Ecto neural progenitor cell (in vitro differentiated cells): ENCODE measurements around the gene TTC27.
"Not testable (repeated sequence)": the region's sequence is repeated elsewhere in the genome, so short reads cannot be mapped to it uniquely, and the experiment has no call there.

Experiments
- DNase-seq: peaks from one replicate; pipeline ENCODE4 v3.0.0-alpha.2; 2018; ENCODE audit warnings: low spot score

The TTC27 gene

DNA sequence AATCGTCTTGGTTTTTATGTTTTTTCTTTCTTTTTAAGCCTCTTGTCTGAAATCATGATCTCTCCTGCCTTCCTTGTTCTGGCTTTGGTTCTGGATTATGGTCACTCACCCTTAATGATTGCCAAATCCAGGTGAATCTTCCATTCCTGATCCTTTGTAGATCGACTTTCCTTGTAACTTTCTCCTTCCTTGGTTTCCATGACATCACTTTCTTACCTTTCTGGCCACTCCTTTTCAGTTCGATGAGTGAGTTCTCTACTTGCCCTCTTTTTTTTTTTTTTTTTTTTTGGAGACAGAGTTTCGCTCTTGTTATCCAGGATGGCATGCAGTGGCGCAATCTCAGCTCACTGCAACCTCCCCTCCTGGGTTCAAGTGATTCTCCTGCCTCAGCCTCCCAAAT, 179.8 kb downstream of the TTC27 start:
- no peak for DNase-seq

DNA sequence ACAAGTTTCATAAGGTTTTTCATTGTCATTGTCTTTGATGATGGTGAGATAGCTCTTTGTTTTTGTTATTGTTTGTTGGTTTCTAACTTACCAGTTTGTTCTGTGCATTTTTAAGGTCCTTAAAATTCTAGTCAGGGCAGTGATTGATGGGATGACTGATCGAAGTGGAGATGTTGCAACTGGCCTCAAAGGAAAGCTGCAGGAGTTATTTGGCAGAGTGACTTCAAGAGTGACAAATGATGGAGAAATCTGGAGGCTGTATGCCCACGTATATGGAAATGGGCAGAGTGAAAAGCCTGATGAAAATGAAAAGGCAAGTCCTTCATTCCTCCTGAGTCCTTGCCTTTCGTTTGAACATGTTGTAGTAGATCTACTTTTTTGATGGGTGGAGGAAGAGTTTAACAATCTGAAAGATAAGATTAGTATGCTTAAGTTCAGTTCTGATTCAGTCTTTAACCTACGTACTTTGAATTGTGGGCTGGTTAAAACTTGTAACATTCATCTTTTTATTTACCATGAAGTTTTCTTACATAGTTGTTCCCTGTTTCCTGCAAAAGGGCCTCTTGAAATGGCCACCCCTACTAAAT, 183.2 kb downstream of the TTC27 start:
- no peak for DNase-seq

DNA sequence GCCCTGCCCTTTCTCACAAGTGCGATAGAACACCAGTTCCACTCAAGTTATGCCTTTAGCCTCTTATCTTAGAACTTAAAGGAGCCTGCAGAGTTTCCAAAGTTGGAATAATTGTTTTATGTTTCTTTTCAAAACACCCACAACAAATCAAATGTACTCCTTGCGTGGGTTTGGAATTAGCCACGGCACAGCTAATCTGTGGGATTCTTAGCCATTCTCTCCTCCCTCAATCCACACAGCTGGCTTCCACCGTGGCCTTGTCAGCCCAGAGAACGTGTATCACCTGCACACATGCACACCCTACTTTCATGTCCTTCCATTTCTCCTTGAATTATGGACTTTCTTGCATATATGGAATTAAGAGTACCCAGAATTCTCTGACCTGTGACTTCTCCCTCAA, 183.8 kb downstream of the TTC27 start:
- no peak for DNase-seq

DNA sequence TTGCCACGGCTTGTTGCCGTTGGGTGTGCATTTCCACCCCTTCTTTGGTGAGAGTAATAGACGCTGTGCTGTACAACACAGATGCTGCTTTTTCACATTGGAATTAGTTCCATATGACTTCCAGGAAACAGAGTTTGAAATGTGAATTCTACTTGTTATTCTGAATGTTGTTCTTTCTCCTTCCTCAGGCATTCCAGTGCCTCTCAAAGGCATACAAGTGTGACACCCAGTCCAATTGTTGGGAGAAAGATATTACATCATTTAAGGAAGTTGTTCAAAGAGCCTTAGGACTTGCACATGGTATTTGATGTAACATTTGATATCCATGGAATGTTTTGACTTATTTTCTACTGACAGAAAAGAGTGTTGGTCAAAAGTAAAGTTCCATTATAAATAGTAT, 184.5 kb downstream of the TTC27 start:
- DNase-seq: no peak

DNA sequence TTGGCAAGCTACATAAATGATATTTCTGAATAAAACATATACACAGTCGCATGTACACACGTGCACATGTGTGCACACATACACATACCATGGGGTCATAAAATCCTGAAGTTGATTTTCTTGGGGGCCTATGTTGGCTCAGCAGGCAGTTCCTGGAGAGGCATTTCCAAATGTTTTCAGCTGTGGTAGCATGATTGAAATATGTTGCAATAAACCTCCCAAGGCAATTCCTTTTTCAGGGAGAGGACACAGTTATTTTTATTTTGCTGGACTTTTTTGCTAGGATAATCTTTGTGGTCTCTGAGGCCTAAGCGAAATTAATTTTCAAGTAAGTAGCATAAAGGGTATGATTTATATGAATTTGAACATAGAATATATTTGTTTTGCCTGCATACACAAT, 192.2 kb downstream of the TTC27 start:
- no peak for DNase-seq

DNA sequence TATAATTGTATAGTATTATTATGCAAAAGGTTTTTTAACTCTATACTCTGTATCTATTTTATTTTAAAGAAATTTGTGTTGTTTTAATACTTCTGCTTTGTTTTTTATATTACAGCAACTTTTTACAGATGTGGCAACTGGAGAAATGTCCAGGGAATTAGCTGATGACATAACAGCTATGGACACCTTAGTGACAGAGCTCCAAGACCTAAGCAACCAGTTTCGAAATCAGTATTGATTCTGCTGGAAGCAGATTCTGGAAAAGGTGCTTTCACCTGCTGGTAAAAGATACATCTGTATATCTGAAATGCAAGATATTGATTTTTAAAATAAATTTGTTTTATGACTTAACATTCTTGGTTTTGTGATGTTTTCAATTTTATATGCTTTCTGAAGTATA, 192.9 kb downstream of the TTC27 start:
- DNase-seq: no peak

DNA sequence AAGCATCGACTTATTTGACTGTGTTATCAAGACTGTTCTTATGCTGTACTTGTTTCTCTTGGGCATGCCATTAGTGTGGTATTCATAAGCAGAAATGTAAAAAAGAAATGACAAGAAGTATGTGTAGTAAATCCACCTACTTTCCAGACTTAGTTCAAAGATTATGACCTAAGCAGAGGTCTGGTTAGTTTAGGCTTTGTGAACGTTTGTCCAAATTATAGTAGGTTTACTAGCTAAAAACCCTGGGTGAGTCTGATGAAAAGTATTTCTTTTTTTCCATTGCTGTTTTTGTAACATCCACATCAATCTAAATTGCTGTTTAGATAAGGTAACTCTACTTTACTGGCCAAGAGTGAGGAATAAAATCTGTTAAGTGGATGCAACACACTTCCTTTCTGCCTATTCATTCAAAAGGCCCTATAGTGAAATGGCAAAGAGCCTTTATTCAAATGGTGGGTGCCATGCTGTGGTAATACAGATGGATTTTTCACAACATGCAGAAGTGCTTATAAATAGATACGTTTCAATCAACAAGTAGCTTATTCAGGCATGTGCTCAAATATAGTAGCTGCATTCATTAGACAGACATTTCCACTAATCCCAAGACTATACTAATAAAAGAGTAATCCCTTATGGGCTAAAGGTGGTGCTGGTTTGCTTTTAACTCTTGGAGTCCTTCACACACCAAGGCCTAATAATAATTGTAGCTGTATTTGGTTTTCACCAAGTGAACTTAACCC, 196.4 kb downstream of the TTC27 start:
- no peak for DNase-seq

DNA sequence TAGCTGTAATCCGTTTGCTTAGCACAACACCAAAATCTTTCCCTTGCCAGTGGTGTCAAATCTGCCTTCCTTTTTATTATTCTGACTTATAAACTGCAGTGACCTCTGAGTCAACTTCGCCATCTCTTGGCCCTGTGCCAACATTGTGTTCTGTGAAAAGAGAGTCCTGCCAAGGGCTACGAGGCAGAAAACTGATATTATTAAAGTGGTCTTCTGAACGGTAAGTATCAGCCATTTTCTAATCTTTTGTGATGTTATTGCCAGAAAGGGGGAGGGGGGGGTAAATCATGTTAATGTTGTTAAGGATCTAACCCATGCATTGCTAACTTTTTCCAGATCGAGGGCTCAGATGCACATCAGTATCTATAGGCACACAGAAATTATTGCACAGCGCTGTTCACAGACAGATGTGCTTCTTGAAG, 197.5 kb downstream of the TTC27 start:
- no peak for DNase-seq

DNA sequence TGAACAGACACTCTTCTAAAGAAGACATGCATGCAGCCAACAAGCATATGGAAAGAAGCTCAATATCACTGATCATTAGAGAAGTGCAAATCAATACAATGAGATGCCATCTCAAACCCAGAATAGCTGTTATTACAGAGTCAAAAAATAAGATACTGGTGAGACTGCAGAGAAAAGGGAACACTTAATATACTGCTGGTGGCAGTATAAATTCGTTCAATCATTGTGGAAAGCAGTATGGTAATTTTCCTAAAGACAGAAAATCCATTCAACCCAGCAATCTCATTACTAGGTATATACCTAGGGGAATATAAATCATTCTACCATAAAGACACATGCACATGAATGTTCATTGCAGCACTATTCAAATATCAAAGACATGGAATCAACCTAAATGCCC, 202.3 kb downstream of the TTC27 start:
- DNase-seq: no peak

DNA sequence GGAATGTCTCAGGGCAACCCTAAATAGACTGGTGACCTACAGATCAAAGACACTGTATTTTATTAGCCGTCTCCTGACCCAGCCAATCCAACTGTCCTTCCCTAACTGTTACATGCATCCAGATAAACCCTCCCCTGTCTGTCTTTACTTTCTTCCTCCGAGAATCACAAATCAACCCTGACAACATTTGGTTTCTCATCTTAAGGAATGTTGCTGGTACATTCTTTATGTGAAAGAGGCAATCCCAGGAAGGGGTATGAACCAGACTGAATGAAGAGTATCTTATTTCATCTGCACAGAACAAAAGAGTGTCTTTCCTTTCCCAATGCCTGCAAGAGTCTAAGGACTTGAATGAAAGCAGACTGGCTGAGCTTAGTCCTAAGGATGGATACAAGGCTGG, 205.0 kb downstream of the TTC27 start:
- DNase-seq: no peak

DNA sequence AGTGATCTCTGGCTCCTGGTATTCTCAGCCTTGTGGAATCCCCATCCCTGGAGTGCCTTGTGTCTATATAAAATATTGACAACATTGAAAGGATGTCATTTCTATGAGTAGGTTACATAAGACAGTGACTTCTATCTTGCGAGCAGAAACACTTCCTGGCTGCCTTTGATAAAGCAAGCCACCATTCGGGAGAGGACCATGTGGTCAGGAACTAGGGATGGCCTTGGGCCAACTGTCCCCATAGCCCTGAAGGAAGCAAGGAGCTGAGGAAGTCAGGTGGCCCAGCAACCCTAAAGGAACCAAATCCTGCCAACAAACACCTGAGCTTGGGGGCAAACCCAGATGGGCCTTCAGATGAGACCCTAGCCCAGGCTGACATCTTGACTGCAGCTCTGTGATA, 205.9 kb downstream of the TTC27 start:
- DNase-seq: no peak

DNA sequence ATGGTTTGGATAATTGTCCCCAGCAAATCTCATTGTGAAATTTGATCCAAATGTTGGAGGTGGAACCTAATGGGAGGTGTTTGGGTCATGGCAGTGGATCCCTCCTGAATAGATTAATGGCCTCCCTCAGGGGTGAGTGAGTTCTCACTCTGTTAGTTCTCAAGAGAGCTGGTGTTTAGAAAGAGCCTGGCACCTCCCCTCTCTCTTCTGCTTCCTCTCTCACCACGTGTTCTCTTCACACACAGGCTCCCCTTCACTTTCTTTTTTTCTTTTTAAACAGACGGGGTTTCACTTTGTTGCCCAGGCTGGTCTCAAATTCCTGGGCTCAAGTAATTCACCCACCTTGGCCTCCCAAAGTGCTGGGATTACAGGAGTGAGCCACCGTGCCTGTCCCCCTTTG, 207.3 kb downstream of the TTC27 start:
- no peak for DNase-seq

DNA sequence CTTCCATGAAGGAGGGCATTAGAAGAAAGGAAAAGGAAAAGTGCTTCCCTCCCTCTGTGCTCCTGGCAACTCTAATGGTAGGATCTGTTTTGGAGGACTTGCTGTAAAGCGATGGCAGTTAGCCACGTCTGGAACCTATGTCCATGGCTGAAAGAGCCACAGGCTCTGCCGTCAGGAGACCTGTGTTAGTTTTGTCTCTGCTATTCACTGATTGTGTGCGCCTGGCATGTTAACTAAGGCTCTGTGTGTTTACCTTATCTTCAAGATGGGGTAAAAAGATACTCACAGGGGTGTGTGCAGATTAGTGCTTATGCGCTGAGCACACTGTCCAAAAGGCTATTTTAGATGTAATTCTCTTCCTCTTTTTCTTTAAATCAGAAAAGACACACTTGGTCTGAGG, 209.1 kb downstream of the TTC27 start:
- no peak for DNase-seq

DNA sequence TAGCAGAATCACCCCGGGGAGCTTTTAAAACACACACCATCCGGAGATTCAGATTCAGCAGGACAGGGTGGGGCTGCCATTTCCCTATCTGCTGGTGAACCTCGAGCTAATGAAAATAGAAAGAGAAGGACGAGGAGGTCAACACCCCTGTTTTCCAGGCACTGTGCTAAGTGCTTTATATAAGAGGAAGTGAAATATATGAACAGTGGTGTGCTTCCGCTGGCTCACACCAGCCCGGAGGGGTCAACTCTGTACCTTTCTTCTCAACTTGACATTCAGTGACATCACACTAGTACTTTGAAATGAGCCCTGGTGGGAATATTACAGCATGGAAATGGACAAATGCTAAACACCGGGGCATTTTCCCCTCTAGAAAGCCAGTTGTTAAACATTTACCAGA, 210.6 kb downstream of the TTC27 start:
- no peak for DNase-seq

DNA sequence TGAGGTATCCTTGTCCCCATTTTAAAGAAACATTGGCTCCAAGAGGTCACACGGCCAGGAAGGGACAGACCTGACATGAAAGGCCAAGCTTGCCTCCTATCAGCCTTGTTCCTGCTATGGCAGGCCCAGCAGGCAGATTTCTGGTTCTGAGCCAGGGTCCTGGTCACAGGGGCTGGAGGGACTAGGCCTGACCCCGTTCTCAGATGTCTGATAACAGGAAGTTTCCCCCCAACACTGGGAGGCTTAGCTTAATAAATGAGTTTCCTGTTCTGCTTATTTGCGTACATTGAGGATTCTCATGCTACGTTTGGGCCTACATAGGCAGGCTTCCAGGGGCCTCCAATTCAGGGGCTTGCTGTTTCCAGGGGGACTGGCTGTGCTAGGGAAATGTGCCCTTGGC, 211.1 kb downstream of the TTC27 start:
- no peak for DNase-seq

DNA sequence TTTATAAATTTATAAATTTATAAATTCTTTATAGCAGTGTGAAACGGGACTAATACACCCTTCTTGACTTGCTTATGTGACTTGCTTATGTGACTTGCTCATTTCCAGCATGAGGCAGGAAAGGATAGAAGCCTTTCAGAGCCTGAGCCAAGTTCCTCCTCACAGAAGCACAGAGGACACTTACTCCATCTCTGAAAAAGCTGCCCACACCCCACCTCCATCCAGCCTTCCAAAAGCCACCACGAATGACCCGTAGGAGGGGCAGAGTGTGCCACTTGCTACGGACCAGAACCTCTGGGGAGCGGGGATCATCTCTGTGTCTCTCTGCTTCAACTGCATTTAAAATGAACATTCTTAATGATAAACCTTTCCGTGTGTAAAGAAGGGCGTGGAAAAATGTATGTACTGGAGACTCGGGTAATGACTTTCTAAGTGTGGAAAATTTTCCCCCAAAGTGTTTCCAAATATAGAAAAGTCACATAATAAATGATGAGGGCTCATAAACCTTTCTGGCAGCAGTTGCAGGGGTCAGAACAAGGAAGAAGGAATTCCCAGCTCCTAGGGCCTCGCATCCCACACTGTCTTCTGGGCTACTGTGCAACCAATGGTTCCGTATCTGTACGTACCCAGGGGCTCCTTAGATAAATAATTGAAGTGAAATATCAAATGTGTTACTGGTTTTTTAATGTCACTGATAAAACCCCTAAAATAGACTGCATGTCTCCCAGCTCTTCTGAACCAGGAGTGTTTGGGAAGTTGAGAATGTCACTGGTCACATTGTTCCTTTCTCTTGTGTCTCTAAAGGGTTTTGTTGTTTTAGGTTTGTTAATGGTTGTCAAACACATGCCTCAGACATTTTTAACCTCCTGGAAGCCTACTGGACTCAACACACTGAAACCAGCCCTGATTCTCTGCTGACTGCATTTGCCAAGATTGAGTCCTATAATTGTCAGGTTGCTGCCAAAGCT, 214.4 kb downstream of the TTC27 start:
- DNase-seq: no peak

DNA sequence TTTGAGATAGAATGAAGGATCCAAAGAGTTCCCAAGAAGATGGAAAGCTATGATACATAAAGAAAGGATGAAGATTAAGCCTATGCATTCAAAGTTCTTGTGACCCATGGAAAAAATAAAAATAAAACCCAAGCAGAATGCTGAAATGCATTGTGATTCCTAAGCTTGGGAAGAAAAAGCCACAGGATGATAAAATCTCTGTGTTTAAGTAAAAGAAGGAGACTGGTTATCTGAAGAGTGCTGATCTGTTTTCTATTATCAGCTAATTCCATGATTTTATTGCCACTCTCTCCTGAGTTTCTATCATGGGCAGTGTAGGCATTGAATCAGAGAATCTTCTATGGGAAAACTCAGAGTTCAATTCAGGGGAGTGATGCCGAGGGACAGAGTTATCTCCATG, 215.8 kb downstream of the TTC27 start:
- no peak for DNase-seq

DNA sequence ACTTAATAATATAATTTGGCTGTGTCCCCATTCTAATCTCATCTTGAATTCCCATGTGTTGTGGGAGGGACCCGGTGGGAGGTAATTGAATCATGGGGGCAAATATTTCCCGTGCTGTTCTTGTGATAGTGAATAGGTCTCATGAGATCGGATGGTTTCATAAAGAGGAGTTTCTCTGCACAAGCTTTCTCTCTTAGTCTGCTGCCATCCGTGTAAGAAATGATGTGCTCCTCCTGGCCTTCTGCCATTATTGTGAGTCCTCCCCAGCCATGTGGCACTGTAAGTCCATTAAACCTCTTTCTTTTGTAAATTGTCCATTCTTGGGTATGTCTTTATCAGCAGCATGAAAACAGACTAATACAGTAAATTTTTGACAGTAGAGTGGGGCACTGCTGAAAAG, 216.4 kb downstream of the TTC27 start:
- DNase-seq: no peak

DNA sequence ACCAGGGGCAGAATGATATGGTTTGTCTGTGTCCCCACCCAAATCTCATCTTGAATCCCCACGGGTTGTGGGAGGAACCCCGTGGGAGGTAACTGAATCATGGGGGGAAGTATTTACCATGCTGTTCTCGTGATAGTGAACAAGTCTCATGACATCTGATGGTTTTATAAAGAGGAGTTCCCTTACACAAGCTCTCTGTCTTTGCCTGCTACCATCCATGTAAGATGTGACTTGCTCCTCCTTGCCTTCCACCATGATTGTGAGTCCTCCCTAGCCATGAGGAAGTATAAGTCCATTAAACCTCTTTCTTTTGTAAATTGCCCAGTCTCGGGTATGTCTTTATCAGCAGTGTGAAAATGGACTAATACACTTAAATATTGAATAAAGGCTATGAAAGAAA, 218.4 kb downstream of the TTC27 start:
- DNase-seq: not testable (repeated sequence)

DNA sequence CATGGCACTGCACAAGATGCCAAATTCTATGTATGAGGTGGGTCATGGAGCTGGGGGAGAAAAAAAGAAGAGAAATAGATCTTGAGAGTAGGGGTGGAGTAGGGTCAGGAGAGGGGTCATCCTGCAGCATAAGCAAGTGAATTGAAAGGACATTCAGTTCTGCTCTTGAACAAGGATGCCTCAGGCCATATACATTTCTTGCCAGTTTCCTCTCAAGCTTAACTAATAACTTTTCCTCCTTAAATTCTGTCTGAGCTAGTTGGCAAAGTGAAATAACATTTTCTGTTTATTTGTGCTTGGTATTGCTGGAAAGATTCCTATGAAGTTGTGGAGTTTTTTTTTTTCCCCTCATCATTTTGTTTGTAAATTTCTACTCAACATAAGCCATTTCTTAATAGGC, 219.9 kb downstream of the TTC27 start:
- DNase-seq: no peak

DNA sequence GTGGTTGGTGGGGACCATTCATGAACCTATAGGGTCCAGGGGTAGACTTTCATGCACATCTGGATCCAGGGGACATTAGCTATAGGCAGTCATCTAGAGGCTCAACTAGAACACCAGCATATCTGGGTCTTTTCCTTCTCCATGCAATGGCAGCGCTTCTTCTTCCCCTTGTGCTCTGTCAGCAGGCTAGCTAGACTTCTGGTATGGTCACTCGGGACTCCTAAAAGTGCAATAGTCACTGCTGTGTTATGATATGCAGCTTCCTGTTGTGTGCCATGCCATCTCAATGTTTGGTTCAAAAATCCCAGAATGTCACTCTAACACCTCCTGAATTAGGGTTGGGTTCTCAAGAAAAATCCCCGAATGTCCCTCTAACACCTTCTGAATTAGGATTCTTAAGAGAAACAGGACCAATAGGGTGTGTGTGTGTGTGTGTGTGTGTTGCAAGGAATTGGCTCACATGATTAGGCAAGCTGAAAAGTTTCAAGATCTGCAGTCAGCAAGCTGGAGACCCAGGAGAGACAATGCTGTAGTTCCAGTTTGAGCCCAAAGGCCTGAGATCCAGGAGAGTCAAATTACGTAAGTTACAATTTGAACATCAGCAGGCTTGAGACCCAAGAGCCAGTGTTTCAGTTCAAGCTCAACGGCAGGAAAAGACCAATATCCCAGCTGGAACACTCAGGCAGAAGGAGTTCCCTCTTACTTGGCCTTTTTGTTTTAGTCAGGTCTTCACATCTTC, 221.8 kb downstream of the TTC27 start:
- DNase-seq: no peak

DNA sequence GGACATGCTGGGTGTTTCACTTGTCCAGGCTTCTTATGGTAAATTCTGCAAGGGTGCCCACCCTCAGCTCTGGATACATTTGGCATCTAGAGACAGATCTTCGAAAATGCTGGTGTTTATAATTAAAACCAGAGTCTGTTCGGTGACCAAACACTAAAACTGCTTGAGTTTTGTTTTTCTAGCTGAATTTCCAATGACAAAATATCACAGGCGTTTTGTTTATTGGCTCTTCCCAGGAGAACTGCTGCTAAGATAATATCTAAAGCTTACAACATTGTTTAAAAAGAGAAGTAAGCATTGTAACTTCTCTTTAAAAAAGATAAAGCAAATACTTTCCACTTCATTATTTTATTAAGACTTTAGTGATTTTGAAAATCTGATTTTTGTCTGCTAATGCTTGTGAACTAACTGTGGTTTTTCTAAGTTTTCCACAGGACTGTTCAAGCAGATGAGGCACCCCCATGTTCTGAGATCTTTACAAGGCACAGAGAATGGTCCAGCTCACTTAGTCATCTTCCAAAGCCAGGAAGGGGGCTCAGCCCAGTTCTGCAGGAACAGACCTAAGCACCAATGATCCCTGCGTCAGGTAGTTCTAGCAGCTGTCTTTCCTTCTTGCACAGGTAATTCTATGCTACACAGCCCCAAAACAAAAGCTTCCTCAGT, 224.1 kb downstream of the TTC27 start:
- no peak for DNase-seq
